H1 (cell line): ENCODE results near the gene PIP5K1C. TPM values are rescaled to one million over a fixed set of nuclear protein-coding genes. Genes with fewer than 3 reads are reported as not detected.

ENCODE experiments used
- CTCF ChIA-PET: fragments of 300-600 bp; sonication (Branson Sonifier 250); formaldehyde crosslinking; loops from one replicate; lab custom pipeline; 2021; ENCODE audit not compliant: partially characterized antibody; lab: Charles Lee
- POLR2A ChIA-PET: fragments of 300-600 bp; sonication (Branson Sonifier 250); formaldehyde crosslinking; loops from one replicate; lab custom pipeline; 2021; ENCODE audit warnings: inconsistent platforms; ENCODE audit not compliant: partially characterized antibody; lab: Charles Lee
- DNase-seq, 2 experiments: peaks; one replicate each; pipeline versions ENCODE4 v3.0.0 to v3.0.0-alpha.2; 2010 to 2022; ENCODE audit warnings: low spot score in 2 of 2, low read depth in 1 of 2, mixed read lengths in 1 of 2
- FAIRE-seq: peaks from 2 replicates; lab custom pipeline; 2011; peaks lifted over from hg19 to GRCh38; lab: Jason Lieb, UNC
- H2AFZ ChIP-seq: 2 replicates; pipeline ENCODE4 v1.8.1; 2012; ENCODE audit warnings: low read length, inconsistent platforms
- H2AK5ac ChIP-seq: 2 replicates; pipeline ENCODE4 v1.6.1; 2013; ENCODE audit warnings: low read depth, low read length
- H2BK120ac ChIP-seq: replicated peaks from 2 replicates; pipeline ENCODE3; 2013; ENCODE audit warnings: low read depth, low read length, inconsistent platforms
- H2BK12ac ChIP-seq: 2 replicates; pipeline ENCODE4 v1.6.1; 2013; ENCODE audit warnings: low read depth, low read length
- H2BK15ac ChIP-seq: 2 replicates; pipeline ENCODE4 v1.6.1; 2013; ENCODE audit warnings: low read length
- H2BK20ac ChIP-seq: 2 replicates; pipeline ENCODE4 v1.6.1; 2013; ENCODE audit warnings: low read length
- H2BK5ac ChIP-seq: 2 replicates; pipeline ENCODE4 v1.6.1; 2013; ENCODE audit warnings: low read depth, low read length
- H3K14ac ChIP-seq: 2 replicates; pipeline ENCODE4 v1.6.1; 2013; ENCODE audit warnings: inconsistent platforms; ENCODE audit not compliant: insufficient read length
- H3K18ac ChIP-seq: 2 replicates; pipeline ENCODE4 v1.6.1; 2013; ENCODE audit warnings: low read length; ENCODE audit errors: extremely low read depth
- H3K23ac ChIP-seq: 2 replicates; pipeline ENCODE4 v1.6.1; 2013; ENCODE audit warnings: inconsistent platforms; ENCODE audit not compliant: insufficient read length
- H3K23me2 ChIP-seq: 2 replicates; pipeline ENCODE4 v1.6.1; 2013; ENCODE audit warnings: low read depth, low read length
- H3K27ac ChIP-seq: 2 replicates; pipeline ENCODE4 v1.6.1; 2011; ENCODE audit warnings: low read depth, low read length, inconsistent platforms
- H3K27me3 ChIP-seq, 4 experiments: replicated peaks in 1 of 4; 1 replicate in 1 of 4; 2 replicates in 3 of 4; pipeline versions ENCODE4 v1.6.1 to v1.8.1; 2011 to 2013; ENCODE audit warnings: low read length in 3 of 4, mild to moderate bottlenecking in 3 of 4, inconsistent platforms in 2 of 4, mixed read lengths in 2 of 4, moderate library complexity in 1 of 4; ENCODE audit not compliant: control insufficient read depth in 3 of 4, insufficient read depth in 3 of 4; ENCODE audit errors: extremely low read depth in 1 of 4
- H3K36me3 ChIP-seq, 4 experiments: 2 replicates each; pipeline versions ENCODE4 v1.6.1 to v1.8.1; 2011 to 2013; ENCODE audit warnings: mild to moderate bottlenecking in 4 of 4, low read length in 3 of 4, moderate library complexity in 2 of 4, control low read depth in 1 of 4, inconsistent platforms in 1 of 4; ENCODE audit not compliant: insufficient read depth in 4 of 4, control insufficient read depth in 2 of 4
- H3K4ac ChIP-seq: replicated peaks from 2 replicates; pipeline ENCODE3; 2013; ENCODE audit warnings: low read length, low read depth, mixed read lengths, inconsistent platforms; ENCODE audit not compliant: insufficient read length
- H3K4me1 ChIP-seq, 4 experiments: replicated peaks in 1 of 4; 1 replicate in 1 of 4; 2 replicates in 3 of 4; pipeline versions ENCODE4 v1.6.1 to v1.8.1; 2011 to 2013; ENCODE audit warnings: low read length in 3 of 4, inconsistent platforms in 2 of 4, mixed read lengths in 1 of 4; ENCODE audit not compliant: insufficient read depth in 4 of 4, control insufficient read depth in 3 of 4
- H3K4me2 ChIP-seq, 2 experiments: 2 replicates each; pipeline versions ENCODE4 v1.6.1 to v1.8.1; 2011 to 2013; ENCODE audit warnings: low read depth in 2 of 2, low read length in 2 of 2, control low read depth in 1 of 2, inconsistent platforms in 1 of 2, mild to moderate bottlenecking in 1 of 2; ENCODE audit not compliant: insufficient read depth in 1 of 2
- H3K4me3 ChIP-seq, 4 experiments: fragments of 200-600, 300-600 bp in 1 of 4; sonication (generic), shearing (Covaris generic), sonication (Bioruptor Twin) in 1 of 4; 2 replicates each; pipeline versions ENCODE4 v1.5.1 to v1.8.1; 2011 to 2016; ENCODE audit warnings: low read length in 4 of 4, low read depth in 3 of 4, control low read depth in 2 of 4, inconsistent platforms in 2 of 4, mild to moderate bottlenecking in 2 of 4, mixed read lengths in 1 of 4, moderate library complexity in 1 of 4; ENCODE audit not compliant: insufficient read depth in 2 of 4; ENCODE audit errors: extremely low read depth in 1 of 4
- H3K56ac ChIP-seq: replicated peaks from 2 replicates; pipeline ENCODE3; 2013; ENCODE audit warnings: low read depth, mild to moderate bottlenecking, mixed read lengths, low read length, inconsistent platforms; ENCODE audit not compliant: insufficient read length
- H3K79me1 ChIP-seq: 2 replicates; pipeline ENCODE4 v1.6.1; 2013; ENCODE audit warnings: low read depth, low read length, control low read depth
- H3K79me2 ChIP-seq, 2 experiments: 2 replicates each; pipeline versions ENCODE4 v1.6.1 to v1.8.1; 2012 to 2013; ENCODE audit warnings: low read length in 2 of 2, mild to moderate bottlenecking in 2 of 2, inconsistent platforms in 1 of 2; ENCODE audit not compliant: insufficient read depth in 2 of 2, control insufficient read depth in 1 of 2
- H3K9ac ChIP-seq, 4 experiments: replicated peaks in 1 of 4; 1 replicate in 1 of 4; 2 replicates in 3 of 4; pipeline versions ENCODE4 v1.6.1 to v1.8.1; 2011 to 2013; ENCODE audit warnings: low read depth in 3 of 4, low read length in 3 of 4, control low read depth in 2 of 4, mild to moderate bottlenecking in 2 of 4, moderate library complexity in 2 of 4, inconsistent platforms in 1 of 4; ENCODE audit errors: extremely low read depth in 1 of 4
- H3K9me3 ChIP-seq, 2 experiments: 2 replicates each; pipeline versions ENCODE4 v1.6.1 to v1.8.1; 2012 to 2013; ENCODE audit warnings: mild to moderate bottlenecking in 2 of 2, moderate library complexity in 2 of 2, control low read depth in 1 of 2, inconsistent platforms in 1 of 2, low read depth in 1 of 2, low read length in 1 of 2, mixed read lengths in 1 of 2; ENCODE audit not compliant: insufficient read depth in 2 of 2
- H4K20me1 ChIP-seq, 2 experiments: replicated peaks in 1 of 2; 2 replicates each; pipeline versions ENCODE3 to v1.8.1; 2011 to 2013; ENCODE audit warnings: inconsistent platforms in 2 of 2, low read length in 2 of 2, mild to moderate bottlenecking in 1 of 2; ENCODE audit not compliant: insufficient read depth in 2 of 2, control insufficient read depth in 1 of 2
- H4K5ac ChIP-seq: 2 replicates; pipeline ENCODE4 v1.6.1; 2013; ENCODE audit warnings: low read length, low read depth, mixed read lengths, inconsistent platforms; ENCODE audit not compliant: insufficient read length
- H4K8ac ChIP-seq: 2 replicates; pipeline ENCODE4 v1.8.0; 2013; ENCODE audit warnings: mild to moderate bottlenecking, moderate library complexity, low read length, inconsistent platforms; ENCODE audit not compliant: insufficient read depth; ENCODE audit errors: extremely low read depth
- H4K91ac ChIP-seq: replicated peaks from 2 replicates; pipeline ENCODE3; 2013; ENCODE audit warnings: low read length, mixed read lengths, inconsistent platforms; ENCODE audit not compliant: insufficient read length
- BACH1 ChIP-seq: IDR thresholded peaks from 2 replicates; pipeline ENCODE4 v1.6.1; 2012; ENCODE audit warnings: low read length, improper control_type of control experiment
- BRCA1 ChIP-seq: IDR thresholded peaks from 2 replicates; pipeline ENCODE4 v1.6.1; 2012; ENCODE audit warnings: low read depth, low read length, improper control_type of control experiment
- CBX5 ChIP-seq: fragments of 300-800, 300-1000 bp; sonication (generic); IDR thresholded peaks from 2 replicates; pipeline ENCODE4 v1.7.1; 2016; ENCODE audit warnings: antibody characterized with exemption, low read length, low read depth
- GTF2F1 ChIP-seq: IDR thresholded peaks from 2 replicates; pipeline ENCODE4 v1.6.1; 2012; ENCODE audit warnings: low read depth, low read length, improper control_type of control experiment, borderline replicate concordance
- JUN ChIP-seq: IDR thresholded peaks from 2 replicates; pipeline ENCODE4 v1.6.1; 2011; ENCODE audit warnings: low read depth, mild to moderate bottlenecking, improper control_type of control experiment, low read length
- KDM1A ChIP-seq: fragments of 200-600, 300-600 bp; sonication (generic); IDR thresholded peaks from 2 replicates; pipeline ENCODE4 v1.7.1; 2016; ENCODE audit warnings: mild to moderate bottlenecking, low read length, borderline replicate concordance
- PHF8 ChIP-seq: fragments of 200-600 bp; sonication (generic); conservative IDR thresholded peaks from 2 replicates; pipeline ENCODE4 v1.7.1; 2012; ENCODE audit warnings: low read depth, mild to moderate bottlenecking, inconsistent platforms, low read length, moderate library complexity
- POU5F1 ChIP-seq: IDR thresholded peaks from 2 replicates; pipeline ENCODE4 v1.6.1; 2011; ENCODE audit warnings: low read depth, mild to moderate bottlenecking, low read length, moderate library complexity
- SUZ12 ChIP-seq: fragments of 200-600 bp; sonication (generic); IDR thresholded peaks from 2 replicates; pipeline ENCODE4 v1.6.1; 2012; ENCODE audit warnings: mild to moderate bottlenecking, inconsistent platforms, low read length, moderate library complexity, mixed read lengths
- TAF7 ChIP-seq: optimal IDR thresholded peaks from 2 replicates; pipeline ENCODE3; 2011; ENCODE audit warnings: low read depth, mild to moderate bottlenecking, inconsistent platforms, low read length, moderate library complexity, borderline replicate concordance
- TBP ChIP-seq: IDR thresholded peaks from 2 replicates; pipeline ENCODE4 v1.6.1; 2011; ENCODE audit warnings: low read depth, low read length, improper control_type of control experiment
- TCF12 ChIP-seq: IDR thresholded peaks from 2 replicates; pipeline ENCODE4 v1.6.1; 2011; ENCODE audit warnings: low read depth, mild to moderate bottlenecking, low read length
- TEAD4 ChIP-seq: IDR thresholded peaks from 2 replicates; pipeline ENCODE4 v1.6.1; 2012; ENCODE audit warnings: low read depth, low read length, inconsistent platforms, mixed read lengths
- ZNF274 ChIP-seq: IDR thresholded peaks from 2 replicates; pipeline ENCODE4 v1.7.0; 2012; ENCODE audit warnings: low read length, borderline replicate concordance; ENCODE audit errors: extremely low read depth
- WGBS, 2 experiments: shearing (Covaris generic) in 1 of 2; methylation state at CpG; one replicate each; pipeline versions ENCODE4 v1.1.6 to v1.1.7; 2013 to 2015; ENCODE audit warnings: low lambda C conversion rate in 2 of 2, mixed read lengths in 2 of 2, inconsistent platforms in 1 of 2, low coverage in 1 of 2, missing lambda C conversion rate in 1 of 2; ENCODE audit not compliant: insufficient replicate concordance in 2 of 2, insufficient coverage in 1 of 2, insufficient read length in 1 of 2; ENCODE audit errors: extremely low coverage in 1 of 2, missing lambda C conversion rate in 1 of 2; 5-methylcytosine and 5-hydroxymethylcytosine counted together
- polyA plus RNA-seq, 7 experiments: library from polyadenylated mRNA; depleted of rRNA in 3 of 7; stranded (reverse) in 5 of 7; unstranded in 2 of 7; fragments of >200 nt in 5 of 7; fragments of 200-250 nt in 2 of 7; gene quantifications; 1 replicate in 5 of 7; 2 replicates in 1 of 7; 4 replicates in 1 of 7; pipeline versions ENCODE4 v1.2.1 to v1.2.3, GENCODE V29; 2011 to 2013; ENCODE audit warnings: missing spikeins in 2 of 7, mixed read lengths in 2 of 7
- total RNA-seq: library from RNA; stranded (reverse); fragmentation: NEBNext Ultra II Directional; extraction: Animal tissue kit (Norgen Biotek cat#: 25700); gene quantifications from 2 replicates; pipeline ENCODE4 v1.2.1, GENCODE V29; 2021
- TF ChIP-seq, protein P1 (sequence below): IDR thresholded peaks from 2 replicates; pipeline ENCODE4 v1.6.1; 2012; ENCODE audit warnings: inconsistent platforms

Gene PIP5K1C
- total and polyA plus RNA-seq, 2 of the 8 experiments (the other 6 are each of a cell fraction or from before 2014, with no cell fraction given): 10.6 to 32.9 TPM

DNA sequence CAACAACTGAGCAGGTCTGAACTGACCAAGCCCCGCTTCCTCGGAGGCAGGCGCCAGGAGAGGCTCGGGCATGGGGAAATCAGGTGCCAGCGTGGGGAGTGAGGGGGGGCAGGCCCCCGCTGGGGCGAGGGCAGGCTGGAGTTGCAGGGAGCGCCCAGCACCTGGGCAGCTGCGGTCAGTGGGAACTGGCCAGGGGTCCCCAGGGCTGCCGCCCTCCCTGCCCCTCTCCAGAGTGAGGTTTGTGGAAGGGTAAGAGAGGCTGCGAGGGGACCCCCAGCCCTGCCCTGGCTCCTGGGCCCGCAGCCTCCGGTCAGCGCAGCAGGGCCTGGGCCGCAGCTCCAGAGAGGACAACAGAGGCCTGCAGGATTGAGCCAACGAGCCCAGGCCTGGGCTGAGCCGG lies 32.5 kb downstream of the PIP5K1C start:
- H3K9ac ChIP-seq: no peak overlapping the region
- H3K36me3 ChIP-seq: peaks cover 0 to 7% (median 5%) of the 10 kb centered on the region in 4 experiments; a peak in 1 of 8 replicates
- TF ChIP-seq JUN (no peak), KDM1A (no peak), BRCA1 (no peak), PHF8 (no peak), BACH1 (no peak), ZNF274 (no peak), TAF7 (no peak), TEAD4 (no peak), POU5F1 (no peak), CBX5 (no peak), SUZ12 (no peak), TBP (no peak), TCF12 (no peak), GTF2F1 (no peak)
- TF ChIP-seq, protein P1, sequence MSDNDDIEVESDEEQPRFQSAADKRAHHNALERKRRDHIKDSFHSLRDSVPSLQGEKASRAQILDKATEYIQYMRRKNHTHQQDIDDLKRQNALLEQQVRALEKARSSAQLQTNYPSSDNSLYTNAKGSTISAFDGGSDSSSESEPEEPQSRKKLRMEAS: no peak

More for the DNA sequence above, 32.5 kb downstream of the PIP5K1C start:
- Histone ChIP-seq H2AFZ (no peak overlapping the region), H2BK12ac (no peak overlapping the region), H4K91ac (no peak overlapping the region), H3K4me1 (peaks cover 0 to 18% (median 10%) of the 10 kb centered on the region in 4 experiments; a peak in 5 of 7 replicates), H3K79me1 (peaks cover 7% of the 10 kb centered on the region; the same call in 1 of the 2 replicates), H4K8ac (no peak overlapping the region; the same call in 1 of the 2 replicates), H3K56ac (no peak overlapping the region), H3K4me2 (no peak overlapping the region), H3K14ac (no peak overlapping the region), H4K5ac (no peak overlapping the region), H2BK5ac (no peak overlapping the region), H3K79me2 (peaks cover 0 to 3% of the 10 kb centered on the region in 2 experiments; a peak in 1 of 4 replicates), H3K23ac (no peak overlapping the region), H2AK5ac (no peak overlapping the region), H2BK15ac (no peak overlapping the region), H2BK120ac (no peak overlapping the region), H3K18ac (no peak overlapping the region), H3K4me3 (no peak overlapping the region), H3K27ac (no peak overlapping the region), H4K20me1 (peaks cover 8 to 37% of the 10 kb centered on the region in 2 experiments), H3K9me3 (no peaks in the 10 kb centered on the region), H3K4ac (no peak overlapping the region), H2BK20ac (no peak overlapping the region), H3K23me2 (peaks cover 2% of the 10 kb centered on the region; the same call in 1 of the 2 replicates), H3K27me3 (no peaks in the 10 kb centered on the region)
- POLR2A ChIA-PET: no interaction called here
- CTCF ChIA-PET: interaction anchor here (1.1 to 5.8 kb wide), 10 partner anchors 9 to 155 kb away, joined by 3 to 110 read pairs (median 13); partner anchors contain the start of genes PIP5K1C and TJP3
- DNase-seq (no peak), FAIRE-seq (no peak)
- whole genome bisulfite sequencing, 2 experiments: 96% methylated on average over 8 of the region's 17 CpGs; no CpG with 5 or more reads in 1 of the 2 experiments
